ENCODE results near the gene PCGF3.

Gene PCGF3

GRCh38 chr4:786074-786741 lies 80.6 kb downstream of the PCGF3 start:
- no peak for DNase-seq

GRCh38 chr4:786861-787300 lies 81.2 kb downstream of the PCGF3 start:
- DNase-seq, result no peak

- no peak for DNase-seq
These were observed 81.9 kb downstream of the PCGF3 start for GRCh38 chr4:787561-787981.

GRCh38 chr4:788006-788635 lies 82.5 kb downstream of the PCGF3 start:
- DNase-seq, result no peak

- no peak for DNase-seq
These were observed 83.1 kb downstream of the PCGF3 start for GRCh38 chr4:788636-789297.

GRCh38 chr4:789571-790465 lies 84.2 kb downstream of the PCGF3 start:
- DNase-seq, result no peak

- DNase-seq, result no peak
These were observed 84.8 kb downstream of the PCGF3 start for GRCh38 chr4:790466-790820.

GRCh38 chr4:791252-791897 lies 85.7 kb downstream of the PCGF3 start:
- DNase-seq, result no peak

GRCh38 chr4:791898-792625 lies 86.4 kb downstream of the PCGF3 start:
- DNase-seq, result no peak

GRCh38 chr4:792626-793092 lies 87.0 kb downstream of the PCGF3 start:
- DNase-seq, result no peak

GRCh38 chr4:793093-793861 lies 87.6 kb downstream of the PCGF3 start:
- DNase-seq, result no peak

- no peak for DNase-seq
These were observed 88.4 kb downstream of the PCGF3 start for GRCh38 chr4:793941-794621.

- no peak for DNase-seq
These were observed 89.5 kb downstream of the PCGF3 start for GRCh38 chr4:794900-795725.

GRCh38 chr4:795726-796119 lies 90.1 kb downstream of the PCGF3 start:
- DNase-seq, result no peak

- DNase-seq, result no peak
These were observed 90.6 kb downstream of the PCGF3 start for GRCh38 chr4:796206-796605.

GRCh38 chr4:797066-797465 lies 91.4 kb downstream of the PCGF3 start:
- no peak for DNase-seq

GRCh38 chr4:801436-802124 lies 95.9 kb downstream of the PCGF3 start:
- DNase-seq, result no peak

- no peak for DNase-seq
These were observed 98.3 kb downstream of the PCGF3 start for GRCh38 chr4:803884-804283.

GRCh38 chr4:804804-805203 lies 99.2 kb downstream of the PCGF3 start:
- DNase-seq, result no peak
